ENCODE results near the gene ERMAP.
"Not testable (repeated sequence)": the region's sequence is repeated elsewhere in the genome, so short reads cannot be mapped to it uniquely, and the experiment has no call there.

GRCh38 chr1:42873108-42873507 is 56.2 kb downstream of the ERMAP start:
- not testable (repeated sequence) for TF ChIP-seq CTCF (IDR thresholded peaks at IDR 0.05; ENCODE audit: control extremely low read depth in 1 of 3, insufficient read depth in 1 of 3, low read depth in 1 of 3, low read length in 3 of 3); EGR1 (IDR thresholded peaks at IDR 0.05; ENCODE audit: borderline replicate concordance, low read depth, low read length); RNF2 (IDR thresholded peaks at IDR 0.05; ENCODE audit: borderline replicate concordance, low read depth, low read length, missing control alignments, poor library complexity, severe bottlenecking); TAF7 (optimal IDR thresholded peaks at IDR 0.05; ENCODE audit: borderline replicate concordance, low read depth, low read length); RFX5 (IDR thresholded peaks at IDR 0.05; ENCODE audit: borderline replicate concordance, low read depth, low read length); POLR2AphosphoS5 (IDR thresholded peaks at IDR 0.05; ENCODE audit: low read depth, low read length); POLR2A (IDR thresholded peaks at IDR 0.05; ENCODE audit: control extremely low read depth in 1 of 2, low read depth in 2 of 2, low read length in 2 of 2); MAFK (IDR thresholded peaks at IDR 0.05; ENCODE audit: low read depth, low read length); CEBPB (IDR thresholded peaks at IDR 0.05; ENCODE audit: low read depth, low read length)

Measured in H1 (cell line).